Smooth muscle cell (in vitro differentiated cells): ENCODE results near the gene JADE2. TPM values are rescaled to one million over a fixed set of nuclear protein-coding genes. Genes with fewer than 3 reads are reported as not detected.

Experiments
- DNase-seq: peaks from one replicate; lab custom pipeline; 2025; ENCODE audit not compliant: unreplicated experiment; lab: John Stamatoyannopoulos, UW
- H2AFZ ChIP-seq: fragments of 200-600 bp; sonication (generic); 2 replicates; pipeline ENCODE4 v1.6.0; 2016; ENCODE audit warnings: antibody characterized with exemption, low read depth, mild to moderate bottlenecking
- H3F3A ChIP-seq: fragments of 200-600 bp; sonication (generic); 2 replicates; pipeline ENCODE4 v1.6.0; 2017; ENCODE audit warnings: antibody characterized with exemption, low read depth
- H3K27ac ChIP-seq: fragments of 200-600 bp; sonication (generic); 2 replicates; pipeline ENCODE4 v1.5.1; 2016; ENCODE audit warnings: low read depth, mild to moderate bottlenecking
- H3K27me3 ChIP-seq: fragments of 200-600 bp; sonication (generic); 2 replicates; pipeline ENCODE4 v1.6.1; 2016; ENCODE audit warnings: low read depth, mild to moderate bottlenecking
- H3K36me3 ChIP-seq: fragments of 200-600 bp; sonication (generic); 2 replicates; pipeline ENCODE4 v1.5.1; 2016; ENCODE audit warnings: low read depth
- H3K4me1 ChIP-seq: fragments of 200-600 bp; sonication (generic); 2 replicates; pipeline ENCODE4 v1.5.1; 2016; ENCODE audit warnings: low read depth
- H3K4me2 ChIP-seq: fragments of 200-600 bp; sonication (generic); 2 replicates; pipeline ENCODE4 v1.6.0; 2016; ENCODE audit warnings: mild to moderate bottlenecking
- H3K4me3 ChIP-seq: fragments of 200-600 bp; sonication (generic); 2 replicates; pipeline ENCODE4 v1.5.1; 2016; ENCODE audit warnings: mild to moderate bottlenecking
- H3K79me2 ChIP-seq: fragments of 200-600 bp; sonication (generic); 2 replicates; pipeline ENCODE4 v1.6.0; 2016; ENCODE audit warnings: low read depth, mild to moderate bottlenecking
- H3K9ac ChIP-seq: fragments of 200-600 bp; sonication (generic); 2 replicates; pipeline ENCODE4 v1.6.0; 2016; ENCODE audit warnings: low read depth
- H3K9me3 ChIP-seq: fragments of 200-600 bp; sonication (generic); replicated peaks from 2 replicates; pipeline ENCODE4 v1.5.1; 2016; ENCODE audit warnings: low read depth
- H4K20me1 ChIP-seq: fragments of 200-600 bp; sonication (generic); 2 replicates; pipeline ENCODE4 v1.6.0; 2016; ENCODE audit warnings: low read depth
- WGBS: methylation state at CpG from one replicate; pipeline ENCODE4 v1.1.7; 2016; ENCODE audit warnings: low lambda C conversion rate; 5-methylcytosine and 5-hydroxymethylcytosine counted together
- polyA plus RNA-seq: library from polyadenylated mRNA; unstranded; fragments of >200 nt; fragmentation: Nextera tagmentation; extraction: Ambion mirVana; gene quantifications from 2 replicates; pipeline ENCODE4 v1.2.1, GENCODE V29; 2016
- small RNA-seq: library from RNA; depleted of rRNA; stranded (forward); fragments of <200 nt; gene quantifications from one replicate; pipeline ENCODE3, GENCODE V24; 2014
- total RNA-seq: library from RNA; depleted of rRNA; stranded (reverse); fragments of >200 nt; gene quantifications from 2 replicates; pipeline ENCODE4 v1.2.3, GENCODE V29; 2014
- TF ChIP-seq, protein P1 (sequence below): fragments of 200-600 bp; sonication (generic); IDR thresholded peaks from 2 replicates; pipeline ENCODE4 v1.5.1; 2017; ENCODE audit warnings: borderline replicate concordance, mild to moderate bottlenecking, antibody characterized with exemption; ENCODE audit not compliant: insufficient read depth, poor library complexity, severe bottlenecking

JADE2 gene
- total and polyA plus RNA-seq, 2 experiments from 2014 or later: 4.3 to 18.0 TPM

DNA sequence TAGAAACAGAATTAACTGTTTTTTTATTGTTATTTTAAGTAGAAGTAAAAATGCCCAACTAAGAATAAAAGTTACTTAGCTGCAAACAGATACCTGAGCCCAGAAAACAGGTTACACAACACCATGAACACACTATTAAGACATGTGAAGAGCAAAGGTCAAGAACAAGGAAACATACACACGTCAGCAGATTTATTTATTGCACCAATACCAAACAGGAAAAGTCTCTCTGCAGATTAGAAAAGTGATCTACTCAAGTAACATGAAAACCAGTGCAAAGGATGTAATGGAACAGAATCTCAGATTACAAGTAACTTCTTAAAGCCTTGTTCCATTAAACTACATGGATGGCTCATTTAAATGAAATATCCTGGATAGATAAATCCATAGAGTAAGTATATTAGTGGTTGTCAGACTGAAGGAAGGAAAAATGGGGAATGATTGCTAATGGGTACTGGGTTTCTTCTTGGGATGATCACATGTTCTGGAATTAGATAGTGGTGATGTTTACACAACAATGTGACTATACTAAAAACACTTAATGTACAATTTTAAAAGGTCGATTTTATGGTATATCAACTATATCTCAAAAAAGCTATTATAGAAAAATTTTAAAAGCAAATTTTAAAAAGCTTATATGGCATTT, 101.0 kb downstream of the JADE2 start:
- Histone ChIP-seq H3K79me2 (peaks cover 76% of the 10 kb centered on the region), H3K9ac (no peak overlapping the region), H4K20me1 (peaks cover 31% of the 10 kb centered on the region), H3K27ac (no peak overlapping the region), H3K36me3 (no peaks in the 10 kb centered on the region), H3K9me3 (no peaks in the 10 kb centered on the region), H3K4me1 (no peaks in the 10 kb centered on the region), H3K27me3 (no peaks in the 10 kb centered on the region), H3K4me3 (no peak overlapping the region), H2AFZ (no peak overlapping the region), H3F3A (no peaks in the 10 kb centered on the region), H3K4me2 (no peak overlapping the region)
- no peak for DNase-seq
- 82% methylated on average over 2 of the region's 2 CpGs for WGBS
- TF ChIP-seq, protein P1, sequence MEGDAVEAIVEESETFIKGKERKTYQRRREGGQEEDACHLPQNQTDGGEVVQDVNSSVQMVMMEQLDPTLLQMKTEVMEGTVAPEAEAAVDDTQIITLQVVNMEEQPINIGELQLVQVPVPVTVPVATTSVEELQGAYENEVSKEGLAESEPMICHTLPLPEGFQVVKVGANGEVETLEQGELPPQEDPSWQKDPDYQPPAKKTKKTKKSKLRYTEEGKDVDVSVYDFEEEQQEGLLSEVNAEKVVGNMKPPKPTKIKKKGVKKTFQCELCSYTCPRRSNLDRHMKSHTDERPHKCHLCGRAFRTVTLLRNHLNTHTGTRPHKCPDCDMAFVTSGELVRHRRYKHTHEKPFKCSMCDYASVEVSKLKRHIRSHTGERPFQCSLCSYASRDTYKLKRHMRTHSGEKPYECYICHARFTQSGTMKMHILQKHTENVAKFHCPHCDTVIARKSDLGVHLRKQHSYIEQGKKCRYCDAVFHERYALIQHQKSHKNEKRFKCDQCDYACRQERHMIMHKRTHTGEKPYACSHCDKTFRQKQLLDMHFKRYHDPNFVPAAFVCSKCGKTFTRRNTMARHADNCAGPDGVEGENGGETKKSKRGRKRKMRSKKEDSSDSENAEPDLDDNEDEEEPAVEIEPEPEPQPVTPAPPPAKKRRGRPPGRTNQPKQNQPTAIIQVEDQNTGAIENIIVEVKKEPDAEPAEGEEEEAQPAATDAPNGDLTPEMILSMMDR: no peak

Small RNA genes lying within 50 kb of the gene (small RNA-seq; reads per million reads assigned to genes)
- gene RN7SL541P (not detected), gene RNU6-456P (not detected)

Other genes with a start within 250 kb of the JADE2 start
- 3.1 and 5.1 TPM in 2 replicates for gene CDKL3, start 158.5 kb upstream of the JADE2 start, total RNA-seq
- gene CDKL3, start 158.5 kb upstream of the JADE2 start, polyA plus RNA-seq: 3.3 and 3.4 TPM in 2 replicates
- gene UBE2B, start 154.1 kb upstream of the JADE2 start, total RNA-seq: 42.1 and 60.6 TPM in 2 replicates
- gene UBE2B, start 154.1 kb upstream of the JADE2 start, polyA plus RNA-seq: 86.8 and 112 TPM in 2 replicates
- 9.9 and 18.2 TPM in 2 replicates for gene CDKN2AIPNL, start 113.8 kb upstream of the JADE2 start, total RNA-seq
- 21.5 and 27.7 TPM in 2 replicates for gene CDKN2AIPNL, start 113.8 kb upstream of the JADE2 start, polyA plus RNA-seq
- gene SAR1B, start 107.2 kb downstream of the JADE2 start, total RNA-seq: 69.3 and 73.8 TPM in 2 replicates
- 42.9 and 52.0 TPM in 2 replicates for gene SAR1B, start 107.2 kb downstream of the JADE2 start, polyA plus RNA-seq
- 76.9 and 82.3 TPM in 2 replicates for gene SEC24A, start 123.1 kb downstream of the JADE2 start, total RNA-seq
- 18.1 and 27.0 TPM in 2 replicates for gene SEC24A, start 123.1 kb downstream of the JADE2 start, polyA plus RNA-seq
- gene CAMLG, start 212.9 kb downstream of the JADE2 start, total RNA-seq: 32.4 and 35.4 TPM in 2 replicates
- gene CAMLG, start 212.9 kb downstream of the JADE2 start, polyA plus RNA-seq: 29.1 and 31.4 TPM in 2 replicates
- gene DDX46, start 233.1 kb downstream of the JADE2 start, total RNA-seq: 29.2 and 29.4 TPM in 2 replicates
- gene DDX46, start 233.1 kb downstream of the JADE2 start, polyA plus RNA-seq: 18.5 and 24.5 TPM in 2 replicates